HG03354 (cell line): ENCODE data around the gene SURF1.
"Not testable (repeated sequence)": the region's sequence is repeated elsewhere in the genome, so short reads cannot be mapped to it uniquely, and the experiment has no call there.

Experiments used
- ATAC-seq: cut with Tn5 transposase; IDR thresholded peaks from one replicate; pipeline ENCODE4 v1.9.1; 2021; ENCODE audit warnings: mild to moderate bottlenecking; ENCODE audit not compliant: unreplicated experiment, poor library complexity, severe bottlenecking

Gene SURF1

GRCh38 chr9:133331221-133331620 lies 25.1 kb downstream of the SURF1 start:
- ATAC-seq, result no peak

- ATAC-seq, result not testable (repeated sequence)
Measured at GRCh38 chr9:133329306-133330156, 26.8 kb downstream of the SURF1 start.

DNA sequence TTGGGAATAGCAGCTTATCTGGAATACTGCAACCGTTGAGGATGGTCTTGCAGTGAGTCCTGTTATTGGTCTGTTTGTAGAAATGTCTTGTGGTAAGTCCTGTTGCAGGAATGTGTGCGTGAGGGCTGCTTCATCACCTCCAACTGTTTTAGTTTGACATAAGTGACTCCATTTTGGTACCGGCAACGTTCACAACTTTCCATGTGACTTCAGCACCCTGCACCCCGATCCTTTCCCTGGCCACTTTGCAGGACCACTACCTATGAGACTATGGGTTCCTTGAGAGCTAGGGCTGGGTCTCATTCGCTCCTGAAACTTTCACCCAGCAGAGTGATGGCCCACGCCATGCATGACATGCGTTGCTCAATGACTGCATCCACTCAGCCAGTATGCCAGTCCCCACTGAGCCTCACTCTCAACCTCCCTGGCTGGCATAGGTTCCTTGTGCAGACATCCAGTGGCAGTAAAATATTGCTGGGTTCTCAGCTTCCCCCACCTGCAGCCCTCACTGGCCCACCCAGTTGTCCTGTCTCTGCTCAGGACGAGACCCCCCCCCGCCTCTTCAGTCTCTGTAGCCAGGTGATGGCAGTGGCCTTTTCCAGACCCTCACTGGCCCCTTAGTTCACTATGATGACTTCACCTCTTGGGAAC lies 28.3 kb downstream of the SURF1 start:
- no peak for ATAC-seq

- ATAC-seq, result not testable (repeated sequence)
Measured at GRCh38 chr9:133327021-133327420, 29.3 kb downstream of the SURF1 start.

DNA sequence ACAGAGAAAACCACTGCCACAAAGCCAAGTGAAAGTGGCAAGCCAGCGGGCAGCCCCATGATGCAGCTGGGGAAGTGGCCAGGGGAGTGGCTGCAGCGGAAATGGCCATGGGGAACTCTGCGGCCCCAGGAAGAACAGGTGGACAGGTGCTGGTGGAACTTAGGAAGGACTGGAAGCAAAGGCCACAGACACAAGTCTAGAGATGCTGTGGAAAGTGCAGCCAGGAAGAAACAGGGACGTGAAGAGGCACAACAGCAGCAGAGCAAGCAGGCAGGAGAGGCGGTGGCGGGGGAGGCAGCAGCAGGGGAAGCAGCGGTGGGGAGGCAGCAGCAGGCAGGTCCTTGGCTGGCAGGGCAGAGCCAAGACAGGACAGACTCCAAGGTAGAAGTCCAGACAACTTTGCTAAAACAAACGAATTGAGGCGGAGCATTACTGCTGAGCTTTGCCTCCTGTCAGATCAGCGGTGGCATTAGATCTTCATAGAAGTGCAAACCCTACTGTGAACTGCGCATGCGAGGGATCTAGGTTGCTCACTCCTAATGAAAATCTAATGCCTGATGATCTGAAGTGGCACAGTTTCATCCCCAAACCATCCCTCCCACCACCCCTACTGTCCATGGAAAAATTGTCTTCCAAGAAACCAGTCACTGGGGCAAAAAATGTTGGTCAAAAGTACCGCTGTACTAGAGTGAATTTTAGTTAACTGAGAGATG lies 32.1 kb downstream of the SURF1 start:
- ATAC-seq, result no peak

GRCh38 chr9:133323211-133323610 lies 33.1 kb downstream of the SURF1 start:
- ATAC-seq, result no peak

- no peak for ATAC-seq
Measured at GRCh38 chr9:133322701-133323100, 33.6 kb downstream of the SURF1 start.

DNA sequence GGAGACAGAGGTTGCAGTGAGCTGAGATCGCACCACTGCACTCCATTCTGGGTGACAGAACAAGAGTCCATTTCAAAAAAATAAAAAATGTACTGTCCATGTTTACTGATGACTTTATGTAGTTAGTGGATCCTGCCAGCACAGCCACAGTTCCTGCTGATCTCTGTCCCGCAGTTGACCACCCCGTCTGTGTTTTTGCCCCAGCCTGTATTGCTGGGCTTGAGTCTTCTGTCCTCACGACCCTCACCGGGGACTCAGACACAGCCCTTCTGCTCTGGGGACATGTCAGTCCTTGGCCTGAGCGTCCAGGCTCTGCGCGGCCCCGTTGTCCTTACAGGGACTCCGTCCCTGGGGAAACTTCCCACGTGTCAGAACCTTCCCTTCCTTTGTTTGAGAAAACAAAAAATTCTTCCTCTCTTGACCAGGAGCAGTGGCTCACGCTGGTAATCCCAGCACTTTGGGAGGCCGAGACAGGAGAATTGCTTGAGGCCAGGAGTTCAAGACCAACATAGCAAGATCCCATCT lies 34.8 kb downstream of the SURF1 start:
- ATAC-seq, result no peak

GRCh38 chr9:133320421-133320881 lies 35.8 kb downstream of the SURF1 start:
- no peak for ATAC-seq

DNA sequence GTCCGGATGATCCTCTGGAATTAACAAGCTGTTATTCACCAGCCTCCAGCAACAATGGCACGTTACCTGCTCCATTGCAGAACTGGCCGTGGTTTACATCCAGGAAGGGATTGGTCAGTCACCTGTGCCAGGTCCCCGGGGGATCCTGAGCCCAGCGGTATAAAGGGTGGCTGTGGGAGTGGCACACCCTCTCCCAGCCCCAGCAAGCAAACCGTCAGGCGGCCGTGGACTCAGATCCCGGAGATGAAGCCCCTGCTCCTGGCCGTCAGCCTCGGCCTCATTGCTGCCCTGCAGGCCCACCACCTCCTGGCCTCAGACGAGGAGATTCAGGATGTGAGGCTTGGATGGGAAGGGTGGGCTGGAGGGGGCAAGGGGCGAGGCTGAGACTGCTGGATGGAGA lies 38.7 kb downstream of the SURF1 start:
- ATAC-seq, result not testable (repeated sequence)

DNA sequence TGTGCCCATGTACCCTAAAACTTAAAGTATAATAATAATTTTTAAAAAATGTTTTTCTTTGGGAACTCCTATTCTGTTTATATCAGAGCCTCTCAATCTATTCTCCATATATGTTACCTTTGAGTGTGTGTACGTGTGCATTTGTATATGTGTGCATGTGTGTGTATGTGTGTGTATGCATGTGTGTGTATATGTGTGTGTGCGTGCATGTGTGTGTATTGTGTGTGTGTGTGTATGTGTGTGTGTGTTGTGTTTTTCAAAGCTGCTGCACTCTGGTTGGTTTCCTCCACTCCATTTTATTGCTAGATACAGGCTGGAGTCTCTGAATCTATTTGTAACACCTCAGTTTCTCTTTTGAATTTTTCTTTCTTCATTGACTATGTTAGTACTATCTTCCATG lies 40.3 kb downstream of the SURF1 start:
- ATAC-seq, result no peak

DNA sequence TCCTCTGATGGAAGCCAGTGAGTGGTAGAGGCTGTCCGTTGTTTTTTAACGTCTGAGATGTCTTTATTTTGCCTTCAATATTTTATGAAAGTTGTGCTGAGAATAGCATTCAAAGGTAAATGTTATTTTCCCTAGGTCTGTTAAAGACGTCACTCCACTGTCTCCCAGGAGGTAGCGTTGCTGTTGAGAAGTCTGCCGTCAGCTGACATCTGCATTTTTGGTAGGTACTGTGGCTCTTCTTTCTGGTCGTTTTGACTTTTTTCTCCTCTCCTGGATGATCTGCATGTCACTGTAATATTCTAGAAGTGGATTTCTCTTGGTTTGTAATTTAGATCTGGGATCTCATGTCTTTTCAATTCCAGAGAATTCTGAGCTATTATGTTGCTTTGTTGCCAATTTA lies 46.7 kb downstream of the SURF1 start:
- no peak for ATAC-seq

DNA sequence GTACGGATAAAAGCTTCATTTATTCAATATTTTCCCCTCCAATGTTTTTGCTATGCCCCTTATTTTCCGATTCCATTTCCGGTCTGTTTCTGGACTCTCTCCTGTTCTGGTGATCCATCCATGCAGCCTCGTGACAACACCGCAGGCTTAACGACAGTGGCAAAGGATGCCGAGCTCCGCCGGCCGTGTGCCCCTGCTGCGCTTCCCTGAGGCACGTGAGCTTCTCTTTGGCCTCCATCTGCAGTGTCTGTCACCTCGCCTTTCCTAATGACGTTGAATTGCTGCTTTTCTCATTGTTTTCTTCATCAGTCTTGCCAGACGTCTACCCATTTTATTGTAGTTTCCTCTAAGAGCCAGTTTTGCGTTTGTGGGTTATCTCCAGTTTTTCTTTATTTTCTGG lies 49.0 kb downstream of the SURF1 start:
- ATAC-seq, result no peak

DNA sequence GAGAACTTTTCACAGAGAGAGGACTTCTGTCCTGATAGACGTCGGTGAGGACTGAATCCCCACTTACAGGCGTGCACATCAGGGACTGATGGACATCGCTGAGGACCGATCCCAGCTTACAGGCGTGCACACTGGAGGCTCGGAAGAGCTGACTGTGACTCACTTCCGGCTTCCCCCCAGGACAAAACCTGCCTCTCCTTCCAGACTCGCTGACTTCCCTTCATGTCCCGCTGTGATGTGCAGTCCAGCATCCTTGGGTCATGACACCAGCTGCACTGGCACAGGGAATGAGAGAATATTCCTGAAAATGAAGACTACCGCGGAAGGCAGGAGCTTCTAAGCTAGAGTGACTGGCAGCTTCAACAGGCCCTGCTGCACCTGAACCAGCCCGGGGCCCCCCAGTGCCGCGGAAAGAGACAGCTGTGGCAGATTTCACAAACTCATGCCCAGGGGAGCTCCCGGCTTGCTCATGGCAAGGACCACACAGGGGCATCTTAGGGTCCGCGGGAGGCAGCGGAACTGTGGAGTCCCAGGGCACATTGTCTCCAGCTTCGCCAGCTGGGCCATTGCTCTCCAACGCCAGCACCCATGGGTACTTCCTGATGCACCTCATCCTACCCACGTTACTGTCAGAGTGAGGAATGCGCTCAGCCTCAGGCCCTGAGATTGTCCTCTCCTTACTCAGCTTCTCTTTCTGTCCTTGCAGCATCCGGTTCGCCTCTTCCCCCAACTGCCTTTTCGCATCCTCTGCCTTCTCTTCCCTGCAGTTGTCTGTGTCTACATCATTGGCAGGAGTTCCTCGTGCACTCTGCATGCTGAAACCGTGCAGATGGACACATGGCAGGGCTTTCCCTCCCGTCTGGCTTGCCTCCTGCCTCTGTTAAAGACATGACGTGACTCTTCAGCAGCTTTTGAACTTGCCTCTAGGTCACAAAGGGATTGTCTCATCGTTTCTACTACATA lies 49.8 kb downstream of the SURF1 start:
- no peak for ATAC-seq

DNA sequence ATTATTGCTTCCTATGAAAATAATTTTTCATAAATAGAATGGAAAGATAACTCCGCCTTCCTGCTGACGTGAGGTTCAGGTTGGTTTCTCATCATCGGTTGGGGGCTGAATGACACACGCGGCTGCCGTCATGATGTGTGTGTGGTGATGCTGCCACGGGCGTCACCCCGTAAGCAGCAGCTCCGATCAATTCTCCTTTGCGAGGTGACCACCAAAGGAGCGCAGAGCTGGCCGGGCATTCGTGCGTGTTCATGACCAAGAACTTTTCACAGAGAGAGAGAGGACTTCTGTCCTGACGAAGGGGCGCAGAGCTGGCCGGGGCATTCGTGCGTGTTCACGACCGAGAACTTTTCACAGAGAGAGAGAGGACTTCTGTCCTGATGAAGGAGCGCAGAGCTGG lies 50.6 kb downstream of the SURF1 start:
- ATAC-seq, result no peak

- no peak for ATAC-seq
Measured at GRCh38 chr9:133304477-133305377, 51.6 kb downstream of the SURF1 start.

GRCh38 chr9:133304158-133304470 lies 52.2 kb downstream of the SURF1 start:
- no peak for ATAC-seq
